Measurements from ENCODE around the gene KIAA0825. TPM values are rescaled to one million over a fixed set of nuclear protein-coding genes. Genes with fewer than 3 reads are reported as not detected.

KIAA0825 gene
- total RNA-seq, 4 donors from 2014 or later: 4.1 to 8.2 (median 5.6) TPM

GRCh38 chr5:94516148-94516547, 102.3 kb downstream of the KIAA0825 start:
- DNase-seq: no peak
- no peaks in the 10 kb centered on the region for H3K9me3 ChIP-seq
- no peaks in the 10 kb centered on the region for H3K36me3 ChIP-seq
- no peaks in the 10 kb centered on the region for H3K4me1 ChIP-seq
- TF ChIP-seq CTCF (IDR thresholded peaks at IDR 0.05) (no peak), POLR2A (IDR thresholded peaks at IDR 0.05) (no peak)
- H3K27ac ChIP-seq: no peak overlapping the region
- H3K27me3 ChIP-seq: no peaks in the 10 kb centered on the region
- H3K4me3 ChIP-seq: no peak overlapping the region

DNA sequence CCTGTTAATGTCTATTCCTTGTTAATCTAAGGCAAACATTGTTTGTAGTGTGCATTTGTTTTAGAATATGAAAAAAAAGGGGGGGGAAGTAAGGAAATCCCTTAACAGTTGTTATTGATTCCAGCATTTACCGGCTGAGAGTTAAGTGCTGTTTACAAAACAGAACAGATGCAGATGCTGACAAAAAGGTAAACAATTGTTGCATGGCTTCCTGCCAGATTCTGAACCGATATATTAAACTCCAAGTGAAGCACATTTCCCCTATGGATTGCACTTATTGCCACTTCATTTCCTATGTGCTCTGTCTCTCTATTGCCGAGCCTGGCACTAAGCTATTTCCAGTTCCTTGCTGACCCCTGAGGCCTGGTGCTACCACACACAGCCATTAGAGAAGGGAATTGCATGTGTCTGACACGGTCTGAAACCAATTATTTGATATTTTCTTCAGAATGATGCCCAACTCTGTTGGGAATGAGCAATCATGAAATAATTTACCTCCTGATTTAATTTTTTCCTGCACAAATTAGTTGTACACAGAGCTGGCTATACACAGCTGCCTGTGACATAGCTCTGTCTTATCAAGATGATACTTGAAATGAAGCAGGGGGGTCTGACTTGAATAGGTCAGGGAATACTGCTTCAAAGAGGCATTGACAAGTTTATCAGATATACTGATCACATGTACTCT, 109.8 kb downstream of the KIAA0825 start:
- Histone ChIP-seq H3K4me1 (no peaks in the 10 kb centered on the region), H3K27me3 (no peaks in the 10 kb centered on the region), H3K36me3 (no peaks in the 10 kb centered on the region), H3K27ac (no peak overlapping the region), H3K4me3 (no peak overlapping the region), H3K9me3 (no peaks in the 10 kb centered on the region)
- DNase-seq: no peak
- no peak for TF ChIP-seq POLR2A (IDR thresholded peaks at IDR 0.05)
- no peak for TF ChIP-seq CTCF (IDR thresholded peaks at IDR 0.05)

DNA sequence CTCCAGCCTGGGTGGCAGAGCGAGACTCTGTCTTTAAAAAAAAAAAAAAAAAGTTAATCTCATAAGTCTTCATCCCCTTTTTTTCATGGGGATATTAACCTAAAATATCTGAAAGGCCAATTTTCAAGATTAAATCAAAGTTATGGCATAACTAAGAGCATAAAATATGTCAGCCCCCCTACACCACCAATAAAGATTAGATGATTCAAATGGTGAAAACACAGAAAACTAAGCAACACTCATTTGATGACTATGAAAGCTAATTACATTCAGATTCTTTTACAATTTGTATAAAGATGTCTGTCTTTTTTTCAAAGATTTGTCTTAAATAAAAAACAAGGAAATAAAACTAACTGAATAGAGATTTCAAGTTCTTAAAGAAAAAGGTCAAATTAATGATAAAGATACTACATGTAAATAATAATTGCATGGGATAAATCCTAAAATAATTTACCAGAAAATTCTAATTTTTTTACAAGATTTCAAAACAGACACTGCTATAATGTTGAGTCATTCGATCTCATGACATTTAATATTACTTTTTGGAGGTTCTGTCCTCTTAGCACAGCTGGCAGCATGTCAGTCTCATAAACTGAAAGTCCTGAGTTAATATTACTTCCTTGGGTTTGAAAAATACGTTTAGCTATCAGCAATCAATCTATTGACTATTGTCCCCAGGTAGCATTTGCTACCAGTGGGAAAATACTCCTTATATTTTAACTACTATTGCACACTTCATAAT, 112.9 kb downstream of the KIAA0825 start:
- Histone ChIP-seq H3K27me3 (no peaks in the 10 kb centered on the region), H3K4me3 (no peak overlapping the region), H3K27ac (no peak overlapping the region), H3K36me3 (no peaks in the 10 kb centered on the region), H3K4me1 (no peaks in the 10 kb centered on the region), H3K9me3 (no peaks in the 10 kb centered on the region)
- no peak for DNase-seq
- TF ChIP-seq CTCF (IDR thresholded peaks at IDR 0.05) (no peak), POLR2A (IDR thresholded peaks at IDR 0.05) (no peak)

DNA sequence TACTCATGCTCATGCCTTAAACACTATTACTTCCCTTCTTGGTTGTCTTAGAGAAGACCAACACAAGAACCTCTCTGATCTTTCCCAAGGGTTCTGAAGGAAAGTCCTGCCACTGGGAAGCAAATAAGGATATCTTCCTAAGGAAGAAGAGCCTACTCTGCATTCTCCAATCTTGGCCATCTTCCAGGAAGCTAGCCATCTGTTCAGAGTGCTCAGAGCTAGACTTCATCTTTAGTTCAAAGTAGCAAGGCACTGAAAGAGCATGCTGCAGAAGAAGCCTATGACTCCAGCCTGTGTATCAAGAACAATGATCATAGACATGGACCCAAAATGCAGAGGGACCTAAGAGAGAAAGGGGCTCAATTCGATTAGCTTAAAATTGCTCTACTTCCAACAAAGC, 114.7 kb downstream of the KIAA0825 start:
- Histone ChIP-seq H3K4me1 (no peaks in the 10 kb centered on the region), H3K27me3 (no peaks in the 10 kb centered on the region), H3K36me3 (no peaks in the 10 kb centered on the region), H3K4me3 (no peak overlapping the region), H3K9me3 (no peaks in the 10 kb centered on the region), H3K27ac (no peak overlapping the region)
- DNase-seq: no peak
- TF ChIP-seq POLR2A (IDR thresholded peaks at IDR 0.05) (no peak), CTCF (IDR thresholded peaks at IDR 0.05) (no peak)

- no peaks in the 10 kb centered on the region for H3K4me1 ChIP-seq
- no peak for DNase-seq
- no peaks in the 10 kb centered on the region for H3K36me3 ChIP-seq
- no peaks in the 10 kb centered on the region for H3K9me3 ChIP-seq
- TF ChIP-seq POLR2A (IDR thresholded peaks at IDR 0.05) (no peak), CTCF (IDR thresholded peaks at IDR 0.05) (no peak)
- H3K4me3 ChIP-seq: no peak overlapping the region
- H3K27ac ChIP-seq: no peak overlapping the region
- H3K27me3 ChIP-seq: no peaks in the 10 kb centered on the region
Observed at GRCh38 chr5:94501365-94501764, 117.0 kb downstream of the KIAA0825 start.

All from Peyer's patch (tissue), 4 donors.